CD4-positive, alpha-beta T cell treated with Interleukin-17A for 1 hour (primary cell): ENCODE measurements around the gene TLX2.
A peak's percentile ranks its signal among the peaks of the same experiment; 100 is the strongest.

Experiments used
- DNase-seq: peaks from one replicate; pipeline ENCODE4 v3.0.0-alpha.2; 2020

The TLX2 gene

GRCh38 chr2:74536166-74536950, 22.1 kb downstream of the TLX2 start:
- DNase-seq: no peak

- DNase-seq: no peak
Measured at GRCh38 chr2:74537140-74537539, 22.9 kb downstream of the TLX2 start.

GRCh38 chr2:74538881-74539339, 24.7 kb downstream of the TLX2 start:
- DNase-seq: no peak

- DNase-seq: no peak
Measured at GRCh38 chr2:74540291-74540690, 26.0 kb downstream of the TLX2 start.

- DNase-seq: no peak
Measured at GRCh38 chr2:74542978-74543377, 28.7 kb downstream of the TLX2 start.

- DNase-seq: peak; percentile 30
Measured at GRCh38 chr2:74544634-74545033, 30.4 kb downstream of the TLX2 start.

- no peak for DNase-seq
Measured at GRCh38 chr2:74546004-74546403, 31.8 kb downstream of the TLX2 start.

- DNase-seq: no peak
Measured at GRCh38 chr2:74548285-74548899, 34.1 kb downstream of the TLX2 start.

GRCh38 chr2:74548900-74549826, 34.9 kb downstream of the TLX2 start:
- no peak for DNase-seq

- no peak for DNase-seq
Measured at GRCh38 chr2:74550231-74550630, 36.0 kb downstream of the TLX2 start.

- DNase-seq: no peak
Measured at GRCh38 chr2:74551530-74551929, 37.3 kb downstream of the TLX2 start.

GRCh38 chr2:74551942-74552913, 38.0 kb downstream of the TLX2 start:
- DNase-seq: no peak

- DNase-seq: no peak
Measured at GRCh38 chr2:74552914-74553811, 38.9 kb downstream of the TLX2 start.

- peak; percentile 88 for DNase-seq
Measured at GRCh38 chr2:74553892-74554819, 39.9 kb downstream of the TLX2 start, which contains the start of the genes DOK1 and LOXL3. Gene DOK1, plus strand, starts transcription at chr2:74554720. Its CDS starts 35 bp downstream, at chr2:74554755. Gene LOXL3, minus strand, starts transcription at chr2:74553942. Its CDS starts 1,308 bp downstream, at chr2:74552634.

GRCh38 chr2:74554820-74555531, 40.7 kb downstream of the TLX2 start:
- DNase-seq: peak; percentile 54

- DNase-seq: no peak
Measured at GRCh38 chr2:74555610-74556103, 41.4 kb downstream of the TLX2 start.

GRCh38 chr2:74556159-74556558, 41.9 kb downstream of the TLX2 start:
- DNase-seq: no peak

- no peak for DNase-seq
Measured at GRCh38 chr2:74556831-74557370, 42.7 kb downstream of the TLX2 start.
